Prostate gland (tissue), 2 donors: ENCODE data around the gene PCDHGA8. TPM values are rescaled to one million over a fixed set of nuclear protein-coding genes. Genes with fewer than 3 reads are reported as not detected.
"Not testable (repeated sequence)": the region's sequence is repeated elsewhere in the genome, so short reads cannot be mapped to it uniquely, and the experiment has no call there.

Experiments used
- DNase-seq: peaks from one replicate; pipeline ENCODE4 v3.0.0-alpha.2; 2019; ENCODE audit warnings: low spot score
- H3K27ac ChIP-seq, 2 donors: fragments of 200-600 bp; sonication (generic); 2 replicates each; pipeline ENCODE4 v1.5.1; 2017 to 2019
- H3K27me3 ChIP-seq: fragments of 200-600 bp; sonication (generic); replicated peaks from 2 replicates; pipeline ENCODE4 v1.5.1; 2019; ENCODE audit not compliant: insufficient read depth
- H3K36me3 ChIP-seq, 2 donors: fragments of 200-600 bp; sonication (generic); 1 replicate in 1 of 2; 2 replicates in 1 of 2; pipeline versions ENCODE4 v1.5.1 to v1.8.1; 2017 to 2019
- H3K4me1 ChIP-seq: fragments of 200-600 bp; sonication (generic); replicated peaks from 2 replicates; pipeline ENCODE4 v1.5.1; 2019
- H3K4me3 ChIP-seq, 2 donors: fragments of 200-600 bp; sonication (generic); 2 replicates each; pipeline ENCODE4 v1.5.1; 2017 to 2019
- H3K9me3 ChIP-seq: fragments of 200-600 bp; sonication (generic); 2 replicates; pipeline ENCODE4 v1.5.1; 2017
- CTCF ChIP-seq, 4 experiments: fragments of 200-600 bp in 2 of 4; fragments of 450-650 bp in 2 of 4; sonication (generic) in 2 of 4; IDR thresholded peaks; 1 replicate in 3 of 4; 2 replicates in 1 of 4; pipeline ENCODE4 v1.5.1; 2016 to 2019; ENCODE audit warnings: antibody characterized with exemption in 4 of 4, mild to moderate bottlenecking in 2 of 4, moderate library complexity in 2 of 4
- POLR2A ChIP-seq: fragments of 450-650 bp; IDR thresholded peaks from one replicate; pipeline ENCODE4 v1.6.1; 2016; ENCODE audit warnings: antibody characterized with exemption, mild to moderate bottlenecking
- POLR2AphosphoS5 ChIP-seq: sonication (generic); formaldehyde crosslinking; IDR thresholded peaks from one replicate; pipeline ENCODE4 v1.6.1; 2017; ENCODE audit warnings: antibody characterized with exemption
- WGBS: methylation state at CpG from one replicate; pipeline ENCODE4 v1.1.5; 2018; 5-methylcytosine and 5-hydroxymethylcytosine counted together
- intact Hi-C: fragments of 100-400 bp; cut with DNase I; formaldehyde crosslinking; loops from one replicate; pipeline ENCODE4 v1.14.2; 2022
- total RNA-seq, 2 donors: library from RNA; depleted of rRNA; stranded (reverse); fragments of >200 nt; gene quantifications; one replicate each; pipeline ENCODE4 v1.1.0, GENCODE V29; 2016

PCDHGA8 gene
- total RNA-seq, 2 donors from 2014 or later, result 1.1 to 4.2 TPM

GRCh38 chr5:141388661-141389060, 3.8 kb upstream of the PCDHGA8 start:
- H3K27me3 ChIP-seq, result peaks cover 4% of the 10 kb centered on the region
- H3K4me1 ChIP-seq, result no peaks in the 10 kb centered on the region
- H3K4me3 ChIP-seq, result no peak overlapping the region
- H3K36me3 ChIP-seq, result no peaks in the 10 kb centered on the region
- TF ChIP-seq CTCF (IDR thresholded peaks at IDR 0.05), result no peak
- TF ChIP-seq POLR2A, result no peak
- TF ChIP-seq POLR2AphosphoS5, result no peak
- no peak overlapping the region for H3K27ac ChIP-seq
- intact Hi-C loops, result no loop called here
- H3K9me3 ChIP-seq, result no peaks in the 10 kb centered on the region
- 42% methylated on average over 10 of the region's 10 CpGs for WGBS
- no peak for DNase-seq

- Histone ChIP-seq H3K9me3 (no peaks in the 10 kb centered on the region), H3K4me3 (no peak overlapping the region), H3K27me3 (peaks cover 4% of the 10 kb centered on the region), H3K36me3 (no peaks in the 10 kb centered on the region), H3K4me1 (no peaks in the 10 kb centered on the region), H3K27ac (no peak overlapping the region)
- TF ChIP-seq CTCF (IDR thresholded peaks at IDR 0.05) (no peak), POLR2A (no peak)
- 35% methylated on average over 77 of the region's 77 CpGs for WGBS
- intact Hi-C loops, result no loop called here
- no peak for DNase-seq
These were observed 3.0 kb upstream of the PCDHGA8 start for GRCh38 chr5:141389153-141390042.

GRCh38 chr5:141393267-141393666, 834 bp downstream of the PCDHGA8 start:
- H3K9me3 ChIP-seq, result no peaks in the 10 kb centered on the region

GRCh38 chr5:141394401-141395187, 2.2 kb downstream of the PCDHGA8 start:
- DNase-seq, intact Hi-C loops, H3K36me3 ChIP-seq, H3K4me1 ChIP-seq, H3K4me3 ChIP-seq, H3K27me3 ChIP-seq, H3K9me3 ChIP-seq, H3K27ac ChIP-seq: not testable (repeated sequence)
- WGBS, result 29% methylated on average over 40 of the region's 53 CpGs

More at GRCh38 chr5:141393267-141393666, 834 bp downstream of the PCDHGA8 start:
- Histone ChIP-seq H3K4me3 (no peak overlapping the region), H3K27ac (no peak overlapping the region), H3K36me3 (no peaks in the 10 kb centered on the region), H3K27me3 (peaks cover 6% of the 10 kb centered on the region), H3K4me1 (no peaks in the 10 kb centered on the region)
- DNase-seq, result no peak
- intact Hi-C loops, result no loop called here
- TF ChIP-seq POLR2AphosphoS5 (no peak), POLR2A (no peak), CTCF (IDR thresholded peaks at IDR 0.05) (no peak)
- WGBS, result 35% methylated on average over 21 of the region's 21 CpGs

- peak in 3 of 4 experiments; percentile 40 to 54 (median 48) for TF ChIP-seq CTCF (IDR thresholded peaks at IDR 0.05)
- intact Hi-C loops, H3K27me3 ChIP-seq, H3K9me3 ChIP-seq, H3K27ac ChIP-seq, DNase-seq, H3K4me1 ChIP-seq, H3K36me3 ChIP-seq: not testable (repeated sequence)
- H3K4me3 ChIP-seq, result peak within 1 kb of the TSS in 1 of 2 donors; percentile 28
- WGBS, result 6% methylated on average over 25 of the region's 43 CpGs
These were observed 5.5 kb downstream of the PCDHGA8 start, which contains the start of gene PCDHGB5 for GRCh38 chr5:141397756-141398551. Gene PCDHGB5 (plus strand): TSS chr5:141397947. CDS start chr5:141398128, 181 bp downstream.
